DMS79 (cell line): ENCODE results near the gene CLEC7A.

Source experiments
- DNase-seq: peaks from one replicate; lab custom pipeline; 2025; lab: John Stamatoyannopoulos, UW

Gene CLEC7A

GRCh38 chr12:10140001-10140400 is 10.0 kb upstream of the CLEC7A start:
- DNase-seq: no peak

GRCh38 chr12:10136637-10137205 is 6.7 kb upstream of the CLEC7A start:
- peak; percentile 25 for DNase-seq

- no peak for DNase-seq
These were observed 5.1 kb upstream of the CLEC7A start for GRCh38 chr12:10135126-10135525.

GRCh38 chr12:10132850-10133370 is 2.9 kb upstream of the CLEC7A start:
- DNase-seq: no peak

- DNase-seq: no peak
These were observed 1.2 kb upstream of the CLEC7A start for GRCh38 chr12:10131111-10131690.

- no peak for DNase-seq
These were observed 1.3 kb downstream of the CLEC7A start for GRCh38 chr12:10128687-10129086.

- no peak for DNase-seq
These were observed 3.6 kb downstream of the CLEC7A start for GRCh38 chr12:10126413-10126812.

GRCh38 chr12:10122689-10123088 is 7.3 kb downstream of the CLEC7A start:
- DNase-seq: no peak

- no peak for DNase-seq
These were observed 8.7 kb downstream of the CLEC7A start for GRCh38 chr12:10121278-10121677.

- no peak for DNase-seq
These were observed 10.9 kb downstream of the CLEC7A start for GRCh38 chr12:10119066-10119465.

- no peak for DNase-seq
These were observed 14.1 kb downstream of the CLEC7A start for GRCh38 chr12:10115890-10116289.

GRCh38 chr12:10115311-10115710 is 14.7 kb downstream of the CLEC7A start:
- no peak for DNase-seq

GRCh38 chr12:10113920-10114319 is 16.1 kb downstream of the CLEC7A start:
- no peak for DNase-seq

GRCh38 chr12:10113075-10113474 is 16.9 kb downstream of the CLEC7A start:
- DNase-seq: no peak

GRCh38 chr12:10111451-10111850 is 18.5 kb downstream of the CLEC7A start:
- no peak for DNase-seq

GRCh38 chr12:10110256-10110844 is 19.6 kb downstream of the CLEC7A start:
- DNase-seq: no peak

- DNase-seq: no peak
These were observed 27.7 kb downstream of the CLEC7A start for GRCh38 chr12:10102322-10102721.

- DNase-seq: no peak
These were observed 28.3 kb downstream of the CLEC7A start for GRCh38 chr12:10101648-10102220.

GRCh38 chr12:10101042-10101579 is 28.9 kb downstream of the CLEC7A start:
- DNase-seq: no peak

GRCh38 chr12:10098791-10099190 is 31.2 kb downstream of the CLEC7A start, which contains the start of gene CLEC1A:
TSS of gene CLEC1A (minus strand) at chr12:10098985. CDS start at chr12:10098922, 63 bp downstream.
- DNase-seq: no peak

- DNase-seq: no peak
These were observed 32.5 kb downstream of the CLEC7A start for GRCh38 chr12:10097521-10097920.

GRCh38 chr12:10095971-10096370 is 34.0 kb downstream of the CLEC7A start:
- no peak for DNase-seq
